Measurements from ENCODE around the gene C12orf75. TPM values are rescaled to one million over a fixed set of nuclear protein-coding genes. Genes with fewer than 3 reads are reported as not detected.
"Not testable (repeated sequence)": the region's sequence is repeated elsewhere in the genome, so short reads cannot be mapped to it uniquely, and the experiment has no call there.

C12orf75 gene
- total RNA-seq, 1 donor from 2014 or later: 131 TPM

DNA sequence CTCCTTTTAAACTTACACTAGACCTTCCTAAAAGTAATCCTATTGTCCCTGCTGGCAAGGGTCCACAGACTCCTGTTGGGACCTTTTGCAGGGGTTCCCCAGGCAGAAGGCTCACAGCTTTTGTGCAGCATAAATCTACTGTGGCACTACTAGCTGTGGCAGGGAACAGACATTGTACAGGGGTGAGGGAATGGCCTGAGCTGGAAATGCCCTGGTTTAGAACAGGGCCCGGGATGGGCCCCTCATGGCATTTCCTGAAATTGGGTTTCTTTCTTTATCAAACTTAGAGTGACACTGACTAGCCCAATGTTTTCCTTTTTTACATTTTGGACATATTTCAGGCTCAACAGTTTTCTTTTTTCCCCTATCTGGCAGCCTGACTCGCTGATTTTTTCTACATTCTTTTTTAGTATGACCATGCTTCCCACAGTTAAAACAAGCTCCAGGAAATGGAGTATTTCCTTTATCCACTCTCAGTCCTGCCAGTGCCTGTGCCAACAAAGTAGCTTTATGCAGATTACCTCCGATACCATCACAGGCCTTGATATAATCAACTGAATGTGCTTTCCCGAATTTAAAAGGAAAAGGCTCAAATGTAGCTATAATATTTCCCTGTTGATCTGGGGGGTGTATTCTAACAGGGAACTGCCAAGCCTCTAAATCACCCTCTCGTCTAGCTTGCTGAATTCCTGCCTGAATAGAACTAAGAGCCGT lies 22.7 kb upstream of the C12orf75 start:
- not testable (repeated sequence) for H3K4me1 ChIP-seq; DNase-seq (ENCODE audit: extremely low spot score in 2 of 2); H3K27me3 ChIP-seq; H3K36me3 ChIP-seq; H3K9me3 ChIP-seq; H3K27ac ChIP-seq; H3K4me3 ChIP-seq
- intact Hi-C loops (cut with DNase I): loop anchor here (5.0 kb wide), 1 partner anchor 1560 kb away; no protein-coding TSS in a partner anchor

DNA sequence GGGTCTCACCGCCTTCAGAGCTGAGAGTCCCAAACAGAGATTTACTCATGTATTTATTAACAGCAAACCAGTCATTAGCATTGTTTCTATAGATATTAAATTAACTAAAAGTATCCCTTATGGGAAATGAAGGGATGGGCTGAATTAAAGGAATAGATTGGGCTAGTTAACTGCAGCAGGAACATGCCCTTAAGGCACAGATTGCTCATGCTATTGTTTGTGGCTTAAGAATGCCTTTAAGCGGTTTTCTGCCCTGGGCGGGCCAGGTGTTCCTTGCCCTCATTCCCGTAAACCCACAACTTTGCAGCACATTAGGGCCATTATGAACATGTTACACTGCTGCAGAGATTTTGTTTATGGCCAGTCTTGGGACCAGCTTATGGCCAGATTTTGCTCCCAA lies 21.7 kb upstream of the C12orf75 start:
- intact Hi-C loops (cut with DNase I): loop anchor here (5.0 kb wide), 1 partner anchor 1562 kb away; no protein-coding TSS in a partner anchor
- not testable (repeated sequence) for H3K9me3 ChIP-seq; H3K4me3 ChIP-seq; H3K27ac ChIP-seq; H3K27me3 ChIP-seq; H3K4me1 ChIP-seq; DNase-seq (ENCODE audit: extremely low spot score in 2 of 2); H3K36me3 ChIP-seq

DNA sequence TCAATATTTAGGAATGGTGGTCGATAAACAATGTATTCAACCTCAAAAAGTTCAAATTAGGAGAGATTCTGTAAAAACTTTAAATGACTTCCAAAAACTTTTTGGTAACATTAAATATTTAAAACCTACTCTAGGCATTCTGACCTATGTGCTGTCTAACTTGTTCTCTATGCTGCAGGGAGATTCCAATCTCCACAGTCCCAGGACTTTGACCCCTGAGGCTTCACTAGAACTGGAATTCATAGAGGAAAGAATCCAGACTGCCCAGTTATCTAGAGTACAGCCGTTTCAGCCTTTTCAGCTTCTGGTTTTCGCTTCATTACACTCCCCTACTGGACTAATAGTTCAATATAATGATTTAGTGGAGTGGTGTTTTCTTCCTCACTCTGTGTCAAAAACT lies 21.1 kb upstream of the C12orf75 start:
- H3K4me1 ChIP-seq: not testable (repeated sequence)

GRCh38 chr12:105310476-105311085 lies 19.9 kb upstream of the C12orf75 start:
- DNase-seq (ENCODE audit: extremely low spot score in 2 of 2); H3K27ac ChIP-seq: not testable (repeated sequence)

More for the DNA sequence above, 21.1 kb upstream of the C12orf75 start:
- H3K36me3 ChIP-seq; H3K4me3 ChIP-seq; H3K27ac ChIP-seq; H3K9me3 ChIP-seq; H3K27me3 ChIP-seq; DNase-seq (ENCODE audit: extremely low spot score in 2 of 2): not testable (repeated sequence)
- intact Hi-C loops (cut with DNase I): loop anchor here (5.0 kb wide), 1 partner anchor 1562 kb away; no protein-coding TSS in a partner anchor

DNA sequence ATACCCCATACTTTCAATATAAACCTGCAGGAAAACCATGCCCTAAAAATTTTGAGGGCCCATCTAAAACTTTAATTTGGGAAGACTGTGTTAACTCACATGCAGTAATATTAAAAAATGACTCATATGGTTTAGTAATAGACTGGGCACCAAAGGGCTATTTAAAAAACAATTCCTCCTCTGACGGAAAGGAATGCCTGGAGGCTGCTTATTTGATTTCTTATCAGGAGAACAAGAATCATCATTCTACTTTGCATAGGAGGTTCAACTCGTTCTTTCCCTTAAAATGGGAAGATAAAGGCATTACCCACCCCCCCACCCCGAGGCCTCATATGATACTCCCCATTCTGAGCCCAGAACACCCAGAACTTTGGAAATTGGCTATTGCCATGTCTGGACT lies 18.6 kb upstream of the C12orf75 start:
- H3K36me3 ChIP-seq; H3K27me3 ChIP-seq; DNase-seq (ENCODE audit: extremely low spot score in 2 of 2); intact Hi-C loops (cut with DNase I); H3K27ac ChIP-seq; H3K4me1 ChIP-seq; H3K4me3 ChIP-seq; H3K9me3 ChIP-seq: not testable (repeated sequence)

More at GRCh38 chr12:105310476-105311085, 19.9 kb upstream of the C12orf75 start:
- H3K36me3 ChIP-seq; H3K4me1 ChIP-seq; intact Hi-C loops (cut with DNase I); H3K9me3 ChIP-seq; H3K4me3 ChIP-seq; H3K27me3 ChIP-seq: not testable (repeated sequence)

- H3K27me3 ChIP-seq; H3K9me3 ChIP-seq; H3K4me1 ChIP-seq; H3K27ac ChIP-seq; H3K36me3 ChIP-seq; H3K4me3 ChIP-seq; DNase-seq (ENCODE audit: extremely low spot score in 2 of 2); intact Hi-C loops (cut with DNase I): not testable (repeated sequence)
Observed at GRCh38 chr12:105313755-105314154, 16.7 kb upstream of the C12orf75 start.

- H3K36me3 ChIP-seq: no peaks in the 10 kb centered on the region
- TF ChIP-seq POLR2A (IDR thresholded peaks at IDR 0.05) (no peak), POLR2AphosphoS5 (IDR thresholded peaks at IDR 0.05; ENCODE audit: insufficient read depth in 1 of 2, low read depth in 1 of 2) (no peak), CTCF (IDR thresholded peaks at IDR 0.05) (no peak)
- no peaks in the 10 kb centered on the region for H3K9me3 ChIP-seq
- no peak for DNase-seq (ENCODE audit: extremely low spot score in 2 of 2)
- H3K4me1 ChIP-seq: peaks cover 6% of the 10 kb centered on the region
- intact Hi-C loops (cut with DNase I): no loop called here
- no peaks in the 10 kb centered on the region for H3K27me3 ChIP-seq
- H3K27ac ChIP-seq: no peak overlapping the region
- H3K4me3 ChIP-seq: no peak overlapping the region
Observed at GRCh38 chr12:105315130-105315529, 15.4 kb upstream of the C12orf75 start.

DNA sequence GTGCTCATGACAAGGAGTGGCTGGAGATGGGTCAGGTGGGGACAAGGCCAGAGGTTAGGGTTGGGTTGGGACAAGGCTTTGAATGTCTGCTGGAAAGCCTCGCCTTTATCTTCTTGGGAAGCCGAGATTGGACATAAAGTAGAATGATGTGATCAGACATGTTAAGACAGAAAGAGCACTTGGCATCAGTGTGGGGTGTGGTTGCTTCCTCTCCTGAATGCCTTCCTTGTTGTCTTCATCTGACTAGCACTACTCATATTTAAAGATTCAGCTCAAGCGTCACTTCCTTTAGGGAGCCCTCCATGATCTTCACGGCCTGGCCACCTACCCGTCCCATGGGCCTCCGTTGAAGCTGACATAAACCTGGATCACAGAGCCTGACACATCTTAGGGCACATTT lies 14.8 kb upstream of the C12orf75 start:
- TF ChIP-seq POLR2AphosphoS5 (IDR thresholded peaks at IDR 0.05; ENCODE audit: insufficient read depth in 1 of 2, low read depth in 1 of 2) (no peak), POLR2A (IDR thresholded peaks at IDR 0.05) (no peak), CTCF (IDR thresholded peaks at IDR 0.05) (no peak)
- Histone ChIP-seq H3K4me1 (peaks cover 6% of the 10 kb centered on the region), H3K27me3 (no peaks in the 10 kb centered on the region), H3K27ac (peak overlapping the region; percentile 30), H3K9me3 (no peaks in the 10 kb centered on the region), H3K36me3 (no peaks in the 10 kb centered on the region), H3K4me3 (no peak overlapping the region)
- intact Hi-C loops (cut with DNase I): no loop called here
- no peak for DNase-seq (ENCODE audit: extremely low spot score in 2 of 2)
